GM03348 (cell line): ENCODE data around the gene MGAT4B.

Experiments used
- DNase-seq: peaks from one replicate; pipeline ENCODE4 v3.0.0; 2012; ENCODE audit warnings: low spot score

The MGAT4B gene

DNA sequence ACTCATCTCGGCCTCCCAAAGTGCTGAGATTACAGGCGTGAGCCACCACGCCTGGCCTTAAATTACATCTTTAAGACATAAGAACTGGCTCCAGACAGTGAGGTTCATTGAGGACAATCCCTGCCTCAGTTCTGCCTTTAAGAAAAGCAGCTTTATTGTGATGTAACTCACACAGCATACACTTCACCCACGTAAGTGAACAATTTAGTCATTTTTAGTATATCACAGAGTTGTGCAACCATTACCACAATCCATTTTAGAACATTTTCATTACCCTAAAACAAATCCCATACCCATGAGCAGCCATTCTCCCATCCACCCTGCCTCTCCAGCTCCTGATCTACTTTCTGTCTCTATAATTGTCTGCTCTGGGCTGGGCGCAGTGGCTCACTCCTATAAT lies 36.9 kb downstream of the MGAT4B start:
- no peak for DNase-seq

DNA sequence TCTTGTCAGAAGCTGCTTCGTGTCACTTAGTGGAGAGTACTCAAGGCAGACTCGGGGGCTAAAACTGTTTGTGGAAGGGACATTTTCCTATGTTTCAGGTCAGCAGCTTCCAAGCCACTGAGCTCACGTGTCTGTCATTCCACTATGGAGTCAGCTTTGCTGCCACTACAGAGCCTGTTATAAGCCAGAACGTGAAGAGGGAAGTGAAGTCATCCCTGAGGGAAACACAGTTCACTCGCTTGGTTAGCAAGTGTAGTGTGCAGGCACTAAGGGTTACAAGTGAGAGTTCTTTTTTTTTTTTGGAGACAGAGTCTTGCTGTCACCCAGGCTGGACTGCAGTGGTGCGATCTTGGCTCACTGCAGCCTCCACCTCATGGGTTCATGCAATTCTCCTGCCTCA lies 37.4 kb downstream of the MGAT4B start:
- no peak for DNase-seq

DNA sequence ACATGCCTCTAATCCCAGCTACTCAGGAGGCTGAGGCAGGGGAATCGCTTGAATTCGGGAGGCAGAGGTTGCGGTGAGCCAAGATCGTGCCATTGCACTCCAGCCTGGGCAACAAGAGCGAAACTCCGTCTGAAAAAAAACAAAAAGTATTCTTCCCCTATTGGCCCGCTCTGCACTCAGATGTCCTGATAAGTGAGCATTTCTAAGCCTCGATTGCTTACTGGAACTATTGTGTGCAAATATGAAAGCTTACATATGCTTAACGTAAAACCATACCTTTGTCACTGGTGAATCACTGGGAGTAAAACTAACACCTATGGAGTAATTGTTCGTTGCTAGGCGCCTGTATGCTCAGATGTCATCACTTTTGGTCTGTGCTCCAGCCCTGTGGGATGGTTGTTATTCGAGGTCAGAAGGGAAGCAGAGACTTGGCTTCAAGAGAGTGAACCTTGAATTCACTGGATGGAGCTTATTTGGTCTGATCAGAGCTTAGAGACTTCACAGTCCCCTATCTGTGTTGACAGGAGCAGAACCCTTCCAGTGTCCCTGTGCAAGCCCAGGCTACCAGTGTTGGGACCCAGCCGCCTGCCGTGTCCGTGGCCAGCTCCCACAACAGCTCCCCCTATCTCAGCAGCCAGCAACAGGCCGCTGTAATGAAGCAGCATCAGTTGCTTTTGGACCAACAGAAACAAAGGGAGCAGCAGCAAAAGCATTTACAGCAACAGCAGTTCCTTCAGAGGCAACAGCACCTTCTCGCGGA lies 38.2 kb downstream of the MGAT4B start:
- DNase-seq, result no peak

- no peak for DNase-seq
Observed at GRCh38 chr5:179767496-179768100, 39.1 kb downstream of the MGAT4B start.

GRCh38 chr5:179766726-179767455 lies 39.8 kb downstream of the MGAT4B start:
- DNase-seq, result no peak

DNA sequence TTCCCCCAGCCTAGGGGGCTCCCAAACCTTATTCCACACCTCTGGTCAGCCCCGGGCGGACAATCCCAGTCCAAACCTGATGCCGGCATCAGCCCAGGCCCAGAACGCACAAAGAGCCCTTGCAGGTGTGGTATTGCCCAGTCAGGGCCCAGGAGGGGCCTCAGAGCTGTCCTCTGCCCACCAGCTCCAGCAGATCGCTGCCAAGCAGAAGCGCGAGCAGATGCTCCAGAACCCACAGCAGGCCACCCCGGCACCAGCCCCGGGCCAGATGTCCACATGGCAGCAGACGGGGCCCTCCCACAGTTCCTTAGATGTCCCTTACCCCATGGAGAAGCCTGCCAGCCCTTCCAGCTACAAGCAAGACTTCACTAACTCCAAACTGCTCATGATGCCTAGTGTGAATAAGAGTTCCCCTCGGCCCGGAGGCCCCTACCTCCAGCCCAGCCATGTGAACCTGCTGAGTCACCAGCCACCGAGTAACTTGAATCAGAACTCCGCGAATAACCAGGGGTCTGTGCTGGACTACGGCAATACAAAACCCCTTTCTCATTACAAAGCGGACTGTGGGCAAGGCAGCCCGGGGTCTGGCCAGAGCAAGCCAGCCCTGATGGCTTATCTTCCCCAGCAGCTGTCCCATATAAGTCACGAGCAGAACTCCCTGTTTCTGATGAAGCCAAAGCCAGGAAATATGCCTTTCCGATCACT lies 40.5 kb downstream of the MGAT4B start:
- no peak for DNase-seq

DNA sequence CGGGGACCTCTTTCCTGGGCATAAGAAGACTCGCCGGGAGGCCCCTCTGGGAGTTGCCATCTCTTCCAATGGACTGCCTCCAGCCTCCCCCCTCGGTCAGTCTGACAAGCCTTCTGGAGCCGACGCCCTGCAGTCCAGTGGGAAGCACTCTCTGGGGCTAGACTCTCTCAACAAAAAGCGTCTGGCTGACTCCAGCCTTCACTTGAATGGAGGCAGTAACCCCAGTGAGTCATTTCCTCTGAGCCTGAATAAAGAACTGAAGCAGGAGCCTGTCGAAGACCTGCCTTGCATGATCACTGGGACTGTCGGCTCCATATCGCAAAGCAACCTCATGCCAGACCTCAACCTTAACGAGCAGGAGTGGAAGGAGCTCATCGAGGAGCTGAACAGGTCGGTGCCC lies 41.3 kb downstream of the MGAT4B start:
- DNase-seq, result peak; percentile 88

DNA sequence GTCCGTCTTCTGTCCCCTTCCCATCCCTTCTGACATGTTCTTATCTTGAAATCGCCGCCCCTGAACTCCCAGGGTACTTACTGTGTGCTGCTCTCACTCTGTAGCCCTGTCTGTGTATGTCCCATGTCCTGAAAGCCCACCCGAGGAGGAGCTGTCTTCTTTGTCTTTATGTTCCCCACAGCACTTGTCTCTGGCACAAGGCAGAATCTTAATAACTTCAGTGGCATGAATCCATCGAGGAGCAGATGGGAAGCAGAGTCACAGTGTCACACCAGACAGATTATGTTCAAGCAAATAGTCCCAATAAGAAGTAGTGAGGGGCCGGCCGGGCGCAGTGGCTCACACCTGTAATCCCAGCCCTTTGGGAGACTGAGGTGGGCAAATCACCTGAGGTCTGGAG lies 42.6 kb downstream of the MGAT4B start:
- DNase-seq, result no peak

DNA sequence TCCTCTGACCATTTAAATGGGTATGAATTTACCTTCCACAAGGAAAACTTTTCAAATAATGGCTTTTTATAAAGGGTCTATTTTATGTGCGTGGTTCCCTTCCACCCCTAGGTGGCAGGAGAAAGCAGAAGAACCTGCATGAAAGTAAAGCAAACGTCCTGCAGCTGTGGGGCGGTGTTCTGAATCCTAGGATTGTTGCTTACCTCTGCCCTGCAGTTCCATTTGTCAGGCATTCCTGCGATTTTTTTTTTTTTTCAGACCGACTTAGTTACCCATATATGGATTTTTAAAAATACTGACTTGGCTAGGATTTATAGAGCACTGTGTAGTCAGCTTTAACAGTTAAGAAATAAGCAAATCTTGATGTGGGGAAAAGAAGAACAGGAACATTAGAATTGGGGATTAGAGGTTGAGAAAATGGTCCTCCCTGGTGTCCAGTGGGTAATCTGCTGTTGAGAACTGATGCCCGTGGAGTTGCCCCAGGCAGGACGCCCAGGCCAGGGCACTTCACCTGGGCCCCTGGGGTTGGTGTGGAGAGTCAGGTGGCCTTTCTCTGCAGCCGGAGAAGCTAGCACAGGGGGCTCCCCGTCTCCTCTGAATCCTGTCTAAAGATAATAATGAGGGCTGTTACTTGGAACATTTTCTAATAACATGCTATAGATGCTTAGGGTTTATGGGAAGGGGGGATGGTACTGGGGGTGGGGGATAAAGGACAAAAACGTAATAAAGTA lies 43.3 kb downstream of the MGAT4B start:
- peak; percentile 81 for DNase-seq

DNA sequence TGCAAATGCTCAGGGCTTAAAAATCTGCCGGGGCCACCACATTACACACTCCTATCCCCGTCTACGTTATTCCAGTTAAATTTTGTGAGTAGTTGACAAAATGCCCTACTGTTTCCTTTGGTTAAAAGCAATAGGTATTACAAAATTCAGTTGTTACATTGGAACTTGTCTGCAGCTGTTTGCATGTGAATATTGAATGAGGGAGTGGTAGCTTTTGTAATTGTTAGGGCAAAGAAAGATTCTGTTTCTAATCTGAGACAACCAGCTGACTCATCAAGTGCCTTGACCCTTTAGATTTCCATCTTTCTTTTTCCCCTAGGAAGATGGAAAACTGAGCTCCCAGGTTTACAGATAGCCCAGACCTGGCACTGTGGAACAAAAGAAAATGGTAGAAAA lies 43.9 kb downstream of the MGAT4B start:
- peak; percentile 52 for DNase-seq

- DNase-seq, result peak; percentile 57
Observed at GRCh38 chr5:179762079-179762780, 44.4 kb downstream of the MGAT4B start.

DNA sequence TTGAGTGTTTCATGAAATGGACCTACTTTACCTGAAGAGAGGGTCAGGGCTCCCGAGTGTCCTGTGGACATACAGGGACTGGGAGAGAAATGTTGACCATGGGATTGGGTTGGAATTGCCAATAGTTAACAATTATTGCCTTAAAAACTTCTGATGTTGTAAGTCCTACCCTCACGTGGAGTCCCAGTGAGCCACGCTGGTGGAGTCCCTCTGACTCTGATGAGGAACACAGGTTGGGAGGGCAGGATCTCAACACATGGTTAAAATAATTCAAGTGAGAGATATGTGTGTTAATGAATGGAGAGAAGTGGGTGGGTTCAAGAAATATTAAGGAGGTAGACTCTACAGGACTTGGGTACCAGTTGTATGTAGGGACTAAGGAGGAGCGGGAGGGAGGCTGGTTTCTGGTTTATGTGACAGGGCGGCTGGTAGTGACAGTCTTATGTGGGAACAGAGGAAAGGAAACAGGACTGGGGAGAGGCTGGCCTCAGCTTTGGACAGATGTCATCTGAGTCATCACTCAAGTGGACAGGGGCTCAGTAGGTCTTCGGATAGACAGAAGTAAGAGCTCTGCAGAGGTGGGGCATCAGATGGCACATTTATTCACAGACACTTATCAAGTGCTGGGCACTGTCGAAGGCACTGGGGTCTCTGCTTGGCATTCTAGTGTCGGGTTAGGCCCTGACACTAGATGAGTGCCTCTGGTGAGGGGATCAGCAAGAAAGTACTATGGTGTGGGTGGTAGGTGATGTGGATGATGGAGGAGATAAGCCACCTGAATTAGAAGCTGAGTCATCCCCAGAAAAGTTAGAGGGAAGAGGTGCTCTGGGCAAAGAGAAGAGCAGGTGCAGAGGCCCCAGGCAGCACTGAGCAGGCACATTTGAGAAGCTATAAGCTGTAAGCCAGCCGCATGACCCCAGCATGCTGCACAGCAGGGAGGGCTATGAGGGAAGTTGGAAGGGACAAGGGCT lies 46.8 kb downstream of the MGAT4B start:
- DNase-seq, result no peak

DNA sequence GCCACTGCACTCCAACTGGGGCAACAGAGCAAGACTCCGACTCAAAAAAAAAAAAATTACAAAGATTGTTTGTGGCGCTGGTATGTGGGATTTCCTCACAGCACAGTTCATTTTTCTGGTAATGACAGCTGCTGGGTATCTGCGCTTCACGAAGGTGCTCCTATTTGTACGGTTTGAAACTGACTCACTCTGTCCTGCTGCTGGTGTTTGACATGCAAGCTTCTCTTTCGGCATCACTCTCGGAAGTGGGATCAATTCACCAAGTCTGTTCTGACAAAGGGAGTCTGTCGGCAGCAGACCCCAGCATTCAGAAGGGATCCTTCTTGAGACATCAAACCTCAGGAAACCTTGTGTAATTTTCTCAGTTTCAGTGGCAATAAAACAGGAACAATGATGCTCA lies 47.7 kb downstream of the MGAT4B start:
- no peak for DNase-seq

GRCh38 chr5:179755022-179755421 lies 51.6 kb downstream of the MGAT4B start:
- no peak for DNase-seq

DNA sequence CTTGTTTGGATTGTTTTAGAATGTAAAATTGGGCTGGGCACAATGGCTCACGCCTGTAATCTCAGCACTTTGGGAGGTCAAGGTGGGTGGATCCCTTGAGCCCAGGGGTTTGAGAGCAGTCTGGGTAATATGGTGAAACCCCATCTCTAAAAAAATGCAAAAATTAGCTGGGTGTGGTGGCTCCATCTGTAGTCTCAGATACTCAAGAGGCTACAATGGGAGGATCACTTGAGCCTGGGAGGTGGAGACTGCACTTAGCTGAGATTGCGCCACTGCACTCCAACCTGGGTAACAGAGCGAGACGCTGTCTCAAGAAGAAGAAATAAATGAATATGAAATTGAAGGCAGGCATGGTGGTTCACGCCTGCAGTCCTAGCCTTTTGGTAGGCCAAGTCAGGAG lies 52.7 kb downstream of the MGAT4B start:
- no peak for DNase-seq

DNA sequence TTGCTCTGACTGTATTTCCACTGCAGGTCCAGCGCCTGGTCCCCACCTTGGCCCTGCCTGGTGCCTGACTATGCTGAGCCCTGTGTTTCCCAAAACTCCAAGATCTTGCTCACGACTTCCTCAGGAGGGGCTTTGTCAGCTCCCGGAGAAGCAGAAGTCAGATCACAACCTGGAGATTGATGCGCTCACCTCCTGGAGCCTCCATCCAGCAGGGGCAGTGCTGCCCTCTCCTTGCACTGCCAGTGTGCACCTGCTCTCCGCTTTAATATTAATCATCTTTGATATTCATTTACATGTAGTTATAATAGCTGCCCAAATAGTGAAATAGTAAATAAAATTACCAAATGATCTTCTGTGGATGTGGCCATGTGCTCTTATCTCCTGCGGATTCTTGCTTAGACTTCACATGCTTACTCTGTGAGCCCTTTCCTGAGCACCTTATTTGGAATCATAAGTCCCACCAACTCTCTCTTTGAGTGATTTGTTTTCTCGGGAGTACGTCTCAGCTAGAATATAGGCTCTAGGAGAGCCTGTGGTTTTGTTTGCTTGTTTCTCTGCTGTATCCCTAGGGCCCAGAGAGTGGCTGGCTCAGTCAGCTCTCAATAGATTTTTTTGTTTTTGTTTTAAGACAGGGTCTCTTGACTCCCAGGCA lies 56.7 kb downstream of the MGAT4B start:
- no peak for DNase-seq

- no peak for DNase-seq
Observed at GRCh38 chr5:179747811-179748210, 58.9 kb downstream of the MGAT4B start.
